HepG2 (cell line): ENCODE data around the gene MTMR3. TPM values are rescaled to one million over a fixed set of nuclear protein-coding genes. Genes with fewer than 3 reads are reported as not detected.

ENCODE experiments used
- ATAC-seq: fragments of 200-7000 bp; cut with Tn5 transposase; 3 replicates; pipeline ENCODE4 v1.9.1; 2020; ENCODE audit warnings: mild to moderate bottlenecking, moderate library complexity
- BruUV-seq: library from RNA; stranded (reverse); fragments of 400-500 nt; replicated peaks from 2 replicates; lab custom pipeline; 2021; lab: Mats Ljungman, UMichigan
- CTCF ChIA-PET: fragments of 300-600 bp; formaldehyde crosslinking; extraction: SDS; loops from one replicate; lab custom pipeline; 2021; ENCODE audit warnings: low total read pairs, inconsistent platforms, low intra/inter-chr PET ratio; lab: Yijun Ruan, JAX
- POLR2A ChIA-PET: fragments of 350-600 bp; sonication (Branson Sonifier 250); formaldehyde crosslinking; loops from one replicate; lab custom pipeline; 2020; ENCODE audit warnings: antibody characterized with exemption, inconsistent platforms; lab: Yijun Ruan, JAX
- DNase-seq: peaks from one replicate; pipeline ENCODE4 v3.0.0-alpha.2; 2015; ENCODE audit warnings: low spot score
- FAIRE-seq: peaks from 3 replicates; lab custom pipeline; 2011; peaks lifted over from hg19 to GRCh38; lab: Jason Lieb, UNC
- H2AFZ ChIP-seq: one replicate; pipeline ENCODE4 v1.6.1; 2011; ENCODE audit warnings: low read length, inconsistent platforms
- H3K27ac ChIP-seq: fragments of 300-600 bp; 3 replicates; pipeline ENCODE4 v1.8.0; 2011; ENCODE audit warnings: mixed run types, mild to moderate bottlenecking, mixed read lengths, low read length, inconsistent platforms; ENCODE audit not compliant: insufficient read depth; ENCODE audit errors: extremely low read length
- H3K27me3 ChIP-seq, 2 experiments: fragments of 200-600 bp in 1 of 2; 2 replicates in 1 of 2; 3 replicates in 1 of 2; pipeline versions ENCODE4 v1.6.0 to v1.8.0; 2011; ENCODE audit warnings: low read length in 2 of 2, mild to moderate bottlenecking in 2 of 2, moderate library complexity in 2 of 2, inconsistent platforms in 1 of 2; ENCODE audit not compliant: insufficient read depth in 2 of 2, control insufficient read depth in 1 of 2
- H3K36me3 ChIP-seq, 2 experiments: fragments of 200-600 bp in 1 of 2; replicated peaks in 1 of 2; 2 replicates in 1 of 2; 3 replicates in 1 of 2; pipeline versions ENCODE4 v1.5.1 to v1.8.0; 2011; ENCODE audit warnings: low read length in 2 of 2, inconsistent platforms in 1 of 2; ENCODE audit not compliant: insufficient read depth in 2 of 2, control insufficient read depth in 1 of 2
- H3K4me1 ChIP-seq: 2 replicates; pipeline ENCODE4 v1.5.1; 2012; ENCODE audit warnings: low read length, inconsistent platforms; ENCODE audit not compliant: insufficient read depth
- H3K4me2 ChIP-seq: 2 replicates; pipeline ENCODE4 v1.6.0; 2011; ENCODE audit warnings: low read depth, low read length, inconsistent platforms
- H3K4me3 ChIP-seq, 3 experiments: fragments of 200-600 bp in 1 of 3; sonication (generic), shearing (Covaris generic) in 1 of 3; replicated peaks in 1 of 3; 2 replicates each; pipeline ENCODE4 v1.5.1; 2011 to 2016; ENCODE audit warnings: low read length in 3 of 3, inconsistent platforms in 2 of 3, low read depth in 2 of 3, mild to moderate bottlenecking in 2 of 3, control low read depth in 1 of 3, mixed read lengths in 1 of 3; ENCODE audit not compliant: insufficient read depth in 1 of 3
- H3K79me2 ChIP-seq: one replicate; pipeline ENCODE4 v1.6.1; 2011; ENCODE audit warnings: low read length, inconsistent platforms; ENCODE audit not compliant: insufficient read depth
- H3K9ac ChIP-seq: 2 replicates; pipeline ENCODE4 v1.6.0; 2011; ENCODE audit warnings: mild to moderate bottlenecking, low read depth, low read length, inconsistent platforms; ENCODE audit not compliant: insufficient read depth
- H3K9me3 ChIP-seq: 2 replicates; pipeline ENCODE4 v1.5.1; 2012; ENCODE audit warnings: mild to moderate bottlenecking, low read length
- H4K20me1 ChIP-seq: 2 replicates; pipeline ENCODE4 v1.6.0; 2011; ENCODE audit warnings: inconsistent platforms, mild to moderate bottlenecking, low read length, moderate library complexity; ENCODE audit not compliant: insufficient read depth
- KLF11 ChIP-seq: IDR thresholded peaks from 2 replicates; pipeline ENCODE4 v1.6.1; 2016; ENCODE audit warnings: missing compliant biosample characterization
- NFE2L1 ChIP-seq: sonication (generic); formaldehyde crosslinking; IDR thresholded peaks from 2 replicates; pipeline ENCODE4 v1.4.0; 2020; ENCODE audit warnings: missing genetic modification reagents, mild to moderate bottlenecking, borderline replicate concordance
- NR3C1 ChIP-seq: sonication (generic); formaldehyde crosslinking; IDR thresholded peaks from 2 replicates; pipeline ENCODE4 v1.4.0; 2020; ENCODE audit warnings: missing genetic modification reagents
- RBM39 ChIP-seq: fragments of 200-400 bp; formaldehyde crosslinking; IDR thresholded peaks from one replicate; pipeline ENCODE4 v1.6.1; 2018; ENCODE audit warnings: antibody characterized with exemption, mild to moderate bottlenecking, low read depth, low read length; ENCODE audit not compliant: poor library complexity, severe bottlenecking
- SRF ChIP-seq: IDR thresholded peaks from 2 replicates; pipeline ENCODE4 v1.6.1; 2011; ENCODE audit warnings: mild to moderate bottlenecking, low read depth, low read length, moderate library complexity
- USF2 ChIP-seq, 2 experiments: sonication (generic) in 1 of 2; formaldehyde crosslinking in 1 of 2; IDR thresholded peaks; 2 replicates each; pipeline versions ENCODE4 v1.5.1 to v1.6.1; 2011 to 2020; ENCODE audit warnings: borderline replicate concordance in 1 of 2, low read depth in 1 of 2, low read length in 1 of 2, mild to moderate bottlenecking in 1 of 2, missing genetic modification reagents in 1 of 2, moderate library complexity in 1 of 2
- ZNF737 ChIP-seq: sonication (generic); formaldehyde crosslinking; IDR thresholded peaks from 2 replicates; pipeline ENCODE4 v1.5.0; 2020; ENCODE audit warnings: missing genetic modification reagents, mild to moderate bottlenecking, borderline replicate concordance
- WGBS: methylation state at CpG from one replicate; pipeline ENCODE4 v1.1.6; 2017; ENCODE audit warnings: low lambda C conversion rate; 5-methylcytosine and 5-hydroxymethylcytosine counted together
- in situ Hi-C: cut with HindIII; loops from 2 replicates; pipeline ENCODE4 v1.10.0; 2017; ENCODE audit warnings: low pct_unique_long_range_greater_than_20kb; ENCODE audit not compliant: extremely low pct_ligation_motif_present
- intact Hi-C: fragments of 100-400 bp; cut with micrococcal nuclease; formaldehyde crosslinking; loops from one replicate; pipeline ENCODE4 v1.10.0; 2022; ENCODE audit not compliant: unreplicated experiment
- polyA plus RNA-seq, 8 experiments: library from polyadenylated mRNA; depleted of rRNA in 3 of 8; stranded (reverse) in 7 of 8; unstranded in 1 of 8; fragments of >200 nt; fragmentation: Illumina TruSeq in 4 of 8; extraction: Trizol in 4 of 8; gene quantifications; 2 replicates each; pipeline versions ENCODE4 v1.2.1 to v1.2.3, GENCODE V29; 2011 to 2016; ENCODE audit warnings: low read depth in 4 of 8, missing spikeins in 1 of 8, mixed read lengths in 1 of 8; ENCODE audit not compliant: insufficient read depth in 1 of 8
- total RNA-seq, 5 experiments: library from RNA; depleted of rRNA; stranded (reverse); fragments of >200 nt; fragmentation: Illumina TruSeq; extraction: Trizol; gene quantifications; 2 replicates each; pipeline ENCODE4 v1.2.3, GENCODE V29; 2016; ENCODE audit warnings: low read depth in 1 of 5
- TF ChIP-seq, protein P1 (sequence below): IDR thresholded peaks from 2 replicates; pipeline ENCODE4 v1.6.1; 2016; ENCODE audit warnings: low read depth, missing genetic modification reagents, missing compliant biosample characterization

The MTMR3 gene
- total and polyA plus RNA-seq, 2 of the 13 experiments (the other 11 are each of a cell fraction or from before 2014, with no cell fraction given), result 12.6 to 24.8 TPM

DNA sequence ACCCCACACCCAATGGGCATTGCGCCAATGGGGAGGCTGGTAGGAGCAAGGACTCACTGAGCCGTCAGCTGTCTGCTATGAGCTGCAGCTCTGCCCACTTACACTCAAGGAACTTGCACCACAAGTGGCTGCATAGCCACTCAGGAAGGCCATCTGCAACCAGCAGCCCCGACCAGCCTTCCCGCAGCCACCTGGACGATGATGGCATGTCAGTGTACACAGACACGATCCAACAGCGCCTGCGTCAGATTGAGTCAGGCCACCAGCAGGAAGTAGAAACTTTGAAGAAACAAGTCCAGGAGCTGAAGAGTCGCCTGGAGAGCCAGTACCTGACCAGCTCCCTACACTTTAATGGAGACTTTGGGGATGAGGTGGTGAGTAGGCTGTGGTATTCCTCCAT lies 137.5 kb downstream of the MTMR3 start:
- Histone ChIP-seq H3K9me3 (no peaks in the 10 kb centered on the region), H3K4me2 (no peak overlapping the region), H3K27ac (no peak overlapping the region), H3K36me3 (peaks cover 21 to 85% of the 10 kb centered on the region in 2 experiments), H3K79me2 (no peaks in the 10 kb centered on the region), H3K4me1 (no peaks in the 10 kb centered on the region), H3K9ac (no peak overlapping the region), H4K20me1 (no peaks in the 10 kb centered on the region), H3K4me3 (no peak overlapping the region), H2AFZ (no peak overlapping the region), H3K27me3 (no peaks in the 10 kb centered on the region)
- ChIA-PET POLR2A (no interaction called here), CTCF (no interaction called here)
- no TSS peak for BruUV-seq
- intact Hi-C loops (no loop called here), in situ Hi-C loops (no loop called here)
- 96% methylated on average over 8 of the region's 9 CpGs for WGBS
- DNase-seq (no peak), ATAC-seq (no peak), FAIRE-seq (no peak)
- TF ChIP-seq USF2 (IDR thresholded peaks at IDR 0.05; ENCODE audit: low read depth, low read length) (no peak), USF2 (CRISPR knock-in tag; IDR thresholded peaks at IDR 0.05; ENCODE audit: borderline replicate concordance) (no peak), NR3C1 (CRISPR knock-in tag) (no peak), RBM39 (no peak), KLF11 (CRISPR knock-in tag) (no peak), ZNF737 (CRISPR knock-in tag) (no peak), SRF (no peak), NFE2L1 (CRISPR knock-in tag) (no peak)
- TF ChIP-seq, protein P1, sequence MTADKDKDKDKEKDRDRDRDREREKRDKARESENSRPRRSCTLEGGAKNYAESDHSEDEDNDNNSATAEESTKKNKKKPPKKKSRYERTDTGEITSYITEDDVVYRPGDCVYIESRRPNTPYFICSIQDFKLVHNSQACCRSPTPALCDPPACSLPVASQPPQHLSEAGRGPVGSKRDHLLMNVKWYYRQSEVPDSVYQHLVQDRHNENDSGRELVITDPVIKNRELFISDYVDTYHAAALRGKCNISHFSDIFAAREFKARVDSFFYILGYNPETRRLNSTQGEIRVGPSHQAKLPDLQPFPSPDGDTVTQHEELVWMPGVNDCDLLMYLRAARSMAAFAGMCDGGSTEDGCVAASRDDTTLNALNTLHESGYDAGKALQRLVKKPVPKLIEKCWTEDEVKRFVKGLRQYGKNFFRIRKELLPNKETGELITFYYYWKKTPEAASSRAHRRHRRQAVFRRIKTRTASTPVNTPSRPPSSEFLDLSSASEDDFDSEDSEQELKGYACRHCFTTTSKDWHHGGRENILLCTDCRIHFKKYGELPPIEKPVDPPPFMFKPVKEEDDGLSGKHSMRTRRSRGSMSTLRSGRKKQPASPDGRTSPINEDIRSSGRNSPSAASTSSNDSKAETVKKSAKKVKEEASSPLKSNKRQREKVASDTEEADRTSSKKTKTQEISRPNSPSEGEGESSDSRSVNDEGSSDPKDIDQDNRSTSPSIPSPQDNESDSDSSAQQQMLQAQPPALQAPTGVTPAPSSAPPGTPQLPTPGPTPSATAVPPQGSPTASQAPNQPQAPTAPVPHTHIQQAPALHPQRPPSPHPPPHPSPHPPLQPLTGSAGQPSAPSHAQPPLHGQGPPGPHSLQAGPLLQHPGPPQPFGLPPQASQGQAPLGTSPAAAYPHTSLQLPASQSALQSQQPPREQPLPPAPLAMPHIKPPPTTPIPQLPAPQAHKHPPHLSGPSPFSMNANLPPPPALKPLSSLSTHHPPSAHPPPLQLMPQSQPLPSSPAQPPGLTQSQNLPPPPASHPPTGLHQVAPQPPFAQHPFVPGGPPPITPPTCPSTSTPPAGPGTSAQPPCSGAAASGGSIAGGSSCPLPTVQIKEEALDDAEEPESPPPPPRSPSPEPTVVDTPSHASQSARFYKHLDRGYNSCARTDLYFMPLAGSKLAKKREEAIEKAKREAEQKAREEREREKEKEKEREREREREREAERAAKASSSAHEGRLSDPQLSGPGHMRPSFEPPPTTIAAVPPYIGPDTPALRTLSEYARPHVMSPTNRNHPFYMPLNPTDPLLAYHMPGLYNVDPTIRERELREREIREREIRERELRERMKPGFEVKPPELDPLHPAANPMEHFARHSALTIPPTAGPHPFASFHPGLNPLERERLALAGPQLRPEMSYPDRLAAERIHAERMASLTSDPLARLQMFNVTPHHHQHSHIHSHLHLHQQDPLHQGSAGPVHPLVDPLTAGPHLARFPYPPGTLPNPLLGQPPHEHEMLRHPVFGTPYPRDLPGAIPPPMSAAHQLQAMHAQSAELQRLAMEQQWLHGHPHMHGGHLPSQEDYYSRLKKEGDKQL (CRISPR knock-in tag), result no peak
